SIG-M5 (cell line): ENCODE data around the gene FGF21.

Source experiments
- DNase-seq: peaks from one replicate; lab custom pipeline; 2025; lab: John Stamatoyannopoulos, UW

FGF21 gene

GRCh38 chr19:48728911-48729664 is 26.2 kb upstream of the FGF21 start:
- no peak for DNase-seq

- DNase-seq: no peak
These were observed 23.9 kb upstream of the FGF21 start for GRCh38 chr19:48731452-48731851.

GRCh38 chr19:48734625-48735024 is 20.7 kb upstream of the FGF21 start:
- no peak for DNase-seq

GRCh38 chr19:48735031-48735615 is 20.2 kb upstream of the FGF21 start:
- DNase-seq: no peak

- no peak for DNase-seq
These were observed 17.8 kb upstream of the FGF21 start for GRCh38 chr19:48737360-48737998.

- no peak for DNase-seq
These were observed 16.5 kb upstream of the FGF21 start for GRCh38 chr19:48738557-48739403.

- no peak for DNase-seq
These were observed 15.7 kb upstream of the FGF21 start for GRCh38 chr19:48739404-48740163.

GRCh38 chr19:48740164-48740972 is 15.0 kb upstream of the FGF21 start, which contains the start of gene RASIP1:
Gene RASIP1 (minus strand): TSS chr19:48740610. CDS start chr19:48740282, 328 bp downstream.
- no peak for DNase-seq

GRCh38 chr19:48741129-48741999 is 14.0 kb upstream of the FGF21 start:
- DNase-seq: no peak

- no peak for DNase-seq
These were observed 13.2 kb upstream of the FGF21 start for GRCh38 chr19:48742096-48742495.

GRCh38 chr19:48745208-48745995 is 9.9 kb upstream of the FGF21 start:
- DNase-seq: no peak

GRCh38 chr19:48746110-48746509 is 9.2 kb upstream of the FGF21 start:
- DNase-seq: no peak

- DNase-seq: no peak
These were observed 8.4 kb upstream of the FGF21 start, which contains the start of gene IZUMO1 for GRCh38 chr19:48746738-48747575. Gene IZUMO1 (minus strand): TSS chr19:48746909. CDS start chr19:48745859, 1,050 bp downstream.

GRCh38 chr19:48749571-48750198 is 5.6 kb upstream of the FGF21 start:
- DNase-seq: no peak

GRCh38 chr19:48750351-48750750 is 5.0 kb upstream of the FGF21 start:
- DNase-seq: no peak

GRCh38 chr19:48750771-48751504 is 4.4 kb upstream of the FGF21 start:
- DNase-seq: no peak
